SK-N-SH (cell line): ENCODE data around the gene CMYA5.

ENCODE experiments used
- EP300 ChIP-seq, 2 experiments: IDR thresholded peaks; 2 replicates each; pipeline versions ENCODE4 v1.4.0 to v1.6.1; 2012; ENCODE audit warnings: borderline replicate concordance in 1 of 2, low read depth in 1 of 2, low read length in 1 of 2
- EZH2phosphoT487 ChIP-seq: fragments of 200-600 bp; sonication (generic); IDR thresholded peaks from 2 replicates; pipeline ENCODE4 v1.6.1; 2017; ENCODE audit warnings: low read depth, mixed run types, mild to moderate bottlenecking, antibody characterized with exemption, moderate library complexity, borderline replicate concordance
- GABPA ChIP-seq: IDR thresholded peaks from 2 replicates; pipeline ENCODE4 v1.4.0; 2012; ENCODE audit warnings: low read depth, mild to moderate bottlenecking
- TF ChIP-seq, protein P1 (sequence below): fragments of 200-600 bp; sonication (generic); IDR thresholded peaks from 2 replicates; pipeline ENCODE4 v1.6.1; 2017; ENCODE audit warnings: antibody characterized with exemption, mild to moderate bottlenecking, moderate library complexity

DNA sequence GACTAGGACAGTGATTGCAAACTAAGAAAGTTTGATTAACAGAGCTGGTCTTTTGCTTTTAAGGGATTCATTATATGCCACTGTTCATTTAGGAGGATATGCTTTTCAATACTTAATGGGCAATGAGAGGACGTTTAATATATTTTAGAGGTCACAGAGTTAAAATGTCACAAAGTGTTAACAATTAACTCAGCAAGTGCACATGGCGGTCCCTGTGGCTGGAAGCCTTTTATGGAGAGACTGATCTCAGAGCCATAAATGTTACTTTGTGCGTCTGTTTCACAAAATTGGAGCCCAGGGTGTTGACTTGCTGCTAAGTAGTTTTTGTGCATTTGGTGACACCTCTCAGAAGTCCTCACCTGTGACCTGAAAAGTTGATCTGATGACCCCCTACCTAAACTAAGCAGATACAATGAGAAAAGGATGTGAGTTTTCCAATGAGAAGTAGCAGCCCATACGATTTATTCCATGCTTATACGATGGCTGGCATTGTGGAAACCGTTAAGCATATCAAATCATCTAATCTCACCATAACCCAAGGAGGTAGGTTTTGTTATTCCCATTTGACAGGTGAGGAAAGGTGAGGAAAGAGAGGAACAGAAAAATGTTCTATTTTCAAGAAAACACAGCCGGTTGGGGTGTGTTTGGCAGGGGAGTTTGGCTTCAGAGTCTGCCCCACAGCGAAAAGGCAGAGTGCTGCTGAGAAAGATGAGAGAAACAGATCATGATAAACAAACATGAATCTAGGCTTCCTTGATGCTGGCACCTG is 64.4 kb downstream of the CMYA5 start:
- TF ChIP-seq, protein P1, sequence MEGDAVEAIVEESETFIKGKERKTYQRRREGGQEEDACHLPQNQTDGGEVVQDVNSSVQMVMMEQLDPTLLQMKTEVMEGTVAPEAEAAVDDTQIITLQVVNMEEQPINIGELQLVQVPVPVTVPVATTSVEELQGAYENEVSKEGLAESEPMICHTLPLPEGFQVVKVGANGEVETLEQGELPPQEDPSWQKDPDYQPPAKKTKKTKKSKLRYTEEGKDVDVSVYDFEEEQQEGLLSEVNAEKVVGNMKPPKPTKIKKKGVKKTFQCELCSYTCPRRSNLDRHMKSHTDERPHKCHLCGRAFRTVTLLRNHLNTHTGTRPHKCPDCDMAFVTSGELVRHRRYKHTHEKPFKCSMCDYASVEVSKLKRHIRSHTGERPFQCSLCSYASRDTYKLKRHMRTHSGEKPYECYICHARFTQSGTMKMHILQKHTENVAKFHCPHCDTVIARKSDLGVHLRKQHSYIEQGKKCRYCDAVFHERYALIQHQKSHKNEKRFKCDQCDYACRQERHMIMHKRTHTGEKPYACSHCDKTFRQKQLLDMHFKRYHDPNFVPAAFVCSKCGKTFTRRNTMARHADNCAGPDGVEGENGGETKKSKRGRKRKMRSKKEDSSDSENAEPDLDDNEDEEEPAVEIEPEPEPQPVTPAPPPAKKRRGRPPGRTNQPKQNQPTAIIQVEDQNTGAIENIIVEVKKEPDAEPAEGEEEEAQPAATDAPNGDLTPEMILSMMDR, result no peak
- TF ChIP-seq EP300 (IDR thresholded peaks at IDR 0.05; ENCODE audit: borderline replicate concordance in 1 of 2, low read depth in 1 of 2, low read length in 1 of 2) (no peak), EZH2phosphoT487 (no peak), GABPA (no peak)
